ENCODE results near the gene UBE4B. TPM values are rescaled to one million over a fixed set of nuclear protein-coding genes. Genes with fewer than 3 reads are reported as not detected.

The UBE4B gene
- total RNA-seq, 2 donors from 2014 or later: 62.7 to 73.3 TPM

DNA sequence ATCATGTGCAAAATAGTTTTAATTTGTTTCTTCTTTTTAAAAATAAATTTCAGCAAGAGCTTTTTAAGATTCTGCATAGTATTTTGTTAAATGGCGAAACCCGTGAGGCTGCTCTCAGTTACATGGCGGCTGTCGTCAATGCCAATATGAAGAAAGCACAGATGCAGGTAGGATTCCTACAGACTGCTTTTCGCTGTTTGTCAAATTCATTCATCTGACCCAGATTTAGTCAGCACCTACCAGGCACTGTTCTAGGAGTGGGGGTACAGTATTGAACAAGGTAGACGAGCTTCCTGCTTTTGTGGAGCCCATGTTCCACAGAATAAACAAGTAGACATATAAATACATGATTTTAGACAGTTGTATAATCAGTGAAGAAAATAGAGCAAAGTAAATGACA, 99.6 kb downstream of the UBE4B start:
- no peak overlapping the region for H3K27ac Mint-ChIP-seq
- H3K4me1 Mint-ChIP-seq: no peaks in the 10 kb centered on the region
- H3K27me3 Mint-ChIP-seq (ENCODE audit: insufficient read depth): no peaks in the 10 kb centered on the region
- no peak overlapping the region for H3K4me3 ChIP-seq (ENCODE audit: low read length)
- DNase-seq: no peak
- peaks cover 70% of the 10 kb centered on the region for H3K36me3 ChIP-seq (ENCODE audit: control insufficient read depth, insufficient read depth, low read length)
- no peak overlapping the region for H3K4me3 Mint-ChIP-seq
- WGBS, 2 experiments (ENCODE audit: insufficient coverage in 1 of 2, insufficient read length in 1 of 2): 97 to 99% methylated on average over 5 to 6 of the region's 6 CpGs
- H3K4me1 ChIP-seq (ENCODE audit: control insufficient read depth, insufficient read depth, low read length): no peaks in the 10 kb centered on the region
- no peak overlapping the region for H3K9ac ChIP-seq (ENCODE audit: extremely low read depth, low read length, poor library complexity, severe bottlenecking)
- TF ChIP-seq, protein P1, sequence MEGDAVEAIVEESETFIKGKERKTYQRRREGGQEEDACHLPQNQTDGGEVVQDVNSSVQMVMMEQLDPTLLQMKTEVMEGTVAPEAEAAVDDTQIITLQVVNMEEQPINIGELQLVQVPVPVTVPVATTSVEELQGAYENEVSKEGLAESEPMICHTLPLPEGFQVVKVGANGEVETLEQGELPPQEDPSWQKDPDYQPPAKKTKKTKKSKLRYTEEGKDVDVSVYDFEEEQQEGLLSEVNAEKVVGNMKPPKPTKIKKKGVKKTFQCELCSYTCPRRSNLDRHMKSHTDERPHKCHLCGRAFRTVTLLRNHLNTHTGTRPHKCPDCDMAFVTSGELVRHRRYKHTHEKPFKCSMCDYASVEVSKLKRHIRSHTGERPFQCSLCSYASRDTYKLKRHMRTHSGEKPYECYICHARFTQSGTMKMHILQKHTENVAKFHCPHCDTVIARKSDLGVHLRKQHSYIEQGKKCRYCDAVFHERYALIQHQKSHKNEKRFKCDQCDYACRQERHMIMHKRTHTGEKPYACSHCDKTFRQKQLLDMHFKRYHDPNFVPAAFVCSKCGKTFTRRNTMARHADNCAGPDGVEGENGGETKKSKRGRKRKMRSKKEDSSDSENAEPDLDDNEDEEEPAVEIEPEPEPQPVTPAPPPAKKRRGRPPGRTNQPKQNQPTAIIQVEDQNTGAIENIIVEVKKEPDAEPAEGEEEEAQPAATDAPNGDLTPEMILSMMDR (conservative IDR thresholded peaks at IDR 0.05): no peak
- no peaks in the 10 kb centered on the region for H3K9me3 Mint-ChIP-seq
- peaks cover 69% of the 10 kb centered on the region for H3K36me3 Mint-ChIP-seq (ENCODE audit: low read depth)
- H3K27ac ChIP-seq (ENCODE audit: low read depth, low read length): no peak overlapping the region
- no peaks in the 10 kb centered on the region for H3K9me3 ChIP-seq (ENCODE audit: control insufficient read depth, low read length)
- no peaks in the 10 kb centered on the region for H3K27me3 ChIP-seq (ENCODE audit: control insufficient read depth, insufficient read depth, low read length, poor library complexity, severe bottlenecking)

DNA sequence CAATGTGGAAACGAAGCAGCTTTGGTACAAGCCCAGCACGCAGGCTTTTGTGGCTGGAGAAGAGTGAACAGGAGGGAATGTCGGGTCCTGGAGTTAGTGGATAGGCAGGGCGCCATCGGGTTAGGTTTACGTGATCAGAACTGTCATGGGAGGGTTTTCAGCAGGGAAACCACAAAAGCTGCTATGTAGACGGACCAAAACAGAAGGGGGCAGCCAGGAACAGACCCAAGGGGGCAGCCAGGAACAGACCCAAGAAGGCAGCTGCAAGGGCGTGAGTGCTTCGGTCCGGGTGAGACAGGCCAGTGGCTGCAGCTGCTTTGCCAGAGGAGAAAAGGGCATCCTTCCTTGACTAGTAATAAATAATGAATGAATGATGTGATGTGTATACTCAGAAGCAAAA, 100.1 kb downstream of the UBE4B start:
- Mint-ChIP-seq H3K4me1 (no peaks in the 10 kb centered on the region), H3K36me3 (ENCODE audit: low read depth) (peaks cover 72% of the 10 kb centered on the region), H3K4me3 (no peak overlapping the region), H3K27ac (no peak overlapping the region), H3K9me3 (no peaks in the 10 kb centered on the region), H3K27me3 (ENCODE audit: insufficient read depth) (no peaks in the 10 kb centered on the region)
- Histone ChIP-seq H3K9me3 (ENCODE audit: control insufficient read depth, low read length) (no peaks in the 10 kb centered on the region), H3K9ac (ENCODE audit: extremely low read depth, low read length, poor library complexity, severe bottlenecking) (no peak overlapping the region), H3K4me3 (ENCODE audit: low read length) (no peak overlapping the region), H3K4me1 (ENCODE audit: control insufficient read depth, insufficient read depth, low read length) (no peaks in the 10 kb centered on the region), H3K27me3 (ENCODE audit: control insufficient read depth, insufficient read depth, low read length, poor library complexity, severe bottlenecking) (no peaks in the 10 kb centered on the region), H3K36me3 (ENCODE audit: control insufficient read depth, insufficient read depth, low read length) (peaks cover 69% of the 10 kb centered on the region), H3K27ac (ENCODE audit: low read depth, low read length) (no peak overlapping the region)
- DNase-seq: no peak
- TF ChIP-seq, protein P1 (conservative IDR thresholded peaks at IDR 0.05): no peak
- WGBS, 2 experiments (ENCODE audit: insufficient coverage in 1 of 2, insufficient read length in 1 of 2): 94 to 95% methylated on average over 7 to 10 of the region's 10 CpGs

DNA sequence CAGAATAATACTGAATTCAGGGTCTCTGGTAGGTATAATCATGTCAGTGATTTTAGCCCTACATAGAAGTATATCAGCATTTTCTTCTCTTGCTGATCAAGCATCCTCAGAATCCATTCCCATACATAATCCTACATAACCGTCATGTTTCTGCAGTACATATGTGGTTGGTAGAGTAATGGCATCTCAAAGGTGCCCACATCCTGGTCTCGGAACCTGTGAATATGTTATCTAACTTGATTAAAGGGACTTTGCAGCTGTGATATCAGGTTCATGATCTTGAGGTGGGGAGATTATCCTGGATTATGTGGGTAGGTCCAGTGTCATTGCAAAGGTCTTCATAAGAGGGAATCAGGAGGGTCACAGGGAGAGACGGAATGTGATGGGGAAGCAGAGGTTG, 108.2 kb downstream of the UBE4B start:
- Mint-ChIP-seq H3K27me3 (ENCODE audit: insufficient read depth) (no peaks in the 10 kb centered on the region), H3K27ac (peak overlapping the region; percentile 5), H3K36me3 (ENCODE audit: low read depth) (peaks cover 56% of the 10 kb centered on the region), H3K9me3 (no peaks in the 10 kb centered on the region), H3K4me1 (no peaks in the 10 kb centered on the region), H3K4me3 (no peak overlapping the region)
- H3K27me3 ChIP-seq (ENCODE audit: control insufficient read depth, insufficient read depth, low read length, poor library complexity, severe bottlenecking): no peaks in the 10 kb centered on the region
- no peak overlapping the region for H3K9ac ChIP-seq (ENCODE audit: extremely low read depth, low read length, poor library complexity, severe bottlenecking)
- H3K9me3 ChIP-seq (ENCODE audit: control insufficient read depth, low read length): no peaks in the 10 kb centered on the region
- no peaks in the 10 kb centered on the region for H3K4me1 ChIP-seq (ENCODE audit: control insufficient read depth, insufficient read depth, low read length)
- TF ChIP-seq, protein P1 (conservative IDR thresholded peaks at IDR 0.05): no peak
- H3K4me3 ChIP-seq (ENCODE audit: low read length): no peak overlapping the region
- peaks cover 32% of the 10 kb centered on the region for H3K36me3 ChIP-seq (ENCODE audit: control insufficient read depth, insufficient read depth, low read length)
- no peak for DNase-seq
- H3K27ac ChIP-seq (ENCODE audit: low read depth, low read length): no peak overlapping the region
- 98 to 100% methylated on average over 1 to 3 of the region's 3 CpGs for WGBS, 2 experiments (ENCODE audit: insufficient coverage in 1 of 2, insufficient read length in 1 of 2)
